GM18502 (cell line): Measurements from ENCODE around the gene MLF2.
"Not testable (repeated sequence)": the region's sequence is repeated elsewhere in the genome, so short reads cannot be mapped to it uniquely, and the experiment has no call there.

Source experiments
- ATAC-seq: cut with Tn5 transposase; IDR thresholded peaks from one replicate; pipeline ENCODE4 v1.9.1; 2021; ENCODE audit warnings: mild to moderate bottlenecking; ENCODE audit not compliant: unreplicated experiment, poor library complexity

MLF2 gene

DNA sequence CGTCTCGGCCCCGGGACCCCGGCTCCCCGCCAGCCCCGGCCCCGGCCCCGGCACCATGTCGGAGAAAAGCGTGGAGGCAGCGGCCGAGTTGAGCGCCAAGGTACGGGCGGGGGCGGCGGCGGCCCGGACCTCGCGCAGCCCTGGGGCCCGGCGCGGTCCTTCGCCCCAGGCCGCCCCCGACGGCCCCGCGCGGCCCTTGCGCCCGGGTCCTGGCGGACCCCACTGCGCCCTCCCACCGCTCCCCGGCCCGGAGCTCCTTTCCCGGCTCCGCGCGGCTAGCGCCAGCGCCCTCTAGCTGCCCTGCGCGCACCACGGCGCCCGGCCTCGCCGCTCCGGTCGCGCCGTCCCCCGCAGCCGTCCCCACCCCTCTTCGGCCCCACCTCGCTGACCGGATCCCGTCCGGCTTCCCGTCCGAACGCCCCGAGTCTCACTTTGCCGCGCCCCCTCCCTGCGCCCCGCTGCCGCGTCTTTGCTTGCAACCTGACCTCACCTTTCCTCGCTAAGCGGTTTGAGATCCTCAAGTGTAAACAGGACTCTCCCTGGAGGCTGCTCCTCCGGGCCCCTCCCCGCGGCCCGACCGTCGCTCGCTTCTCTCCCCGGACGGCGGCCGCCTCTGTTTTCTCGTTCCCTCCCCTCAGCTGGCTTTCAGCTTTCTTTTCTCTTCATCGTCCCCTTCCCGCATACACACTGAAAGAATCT lies 13.9 kb upstream of the MLF2 start:
- peak; percentile 47 for ATAC-seq

DNA sequence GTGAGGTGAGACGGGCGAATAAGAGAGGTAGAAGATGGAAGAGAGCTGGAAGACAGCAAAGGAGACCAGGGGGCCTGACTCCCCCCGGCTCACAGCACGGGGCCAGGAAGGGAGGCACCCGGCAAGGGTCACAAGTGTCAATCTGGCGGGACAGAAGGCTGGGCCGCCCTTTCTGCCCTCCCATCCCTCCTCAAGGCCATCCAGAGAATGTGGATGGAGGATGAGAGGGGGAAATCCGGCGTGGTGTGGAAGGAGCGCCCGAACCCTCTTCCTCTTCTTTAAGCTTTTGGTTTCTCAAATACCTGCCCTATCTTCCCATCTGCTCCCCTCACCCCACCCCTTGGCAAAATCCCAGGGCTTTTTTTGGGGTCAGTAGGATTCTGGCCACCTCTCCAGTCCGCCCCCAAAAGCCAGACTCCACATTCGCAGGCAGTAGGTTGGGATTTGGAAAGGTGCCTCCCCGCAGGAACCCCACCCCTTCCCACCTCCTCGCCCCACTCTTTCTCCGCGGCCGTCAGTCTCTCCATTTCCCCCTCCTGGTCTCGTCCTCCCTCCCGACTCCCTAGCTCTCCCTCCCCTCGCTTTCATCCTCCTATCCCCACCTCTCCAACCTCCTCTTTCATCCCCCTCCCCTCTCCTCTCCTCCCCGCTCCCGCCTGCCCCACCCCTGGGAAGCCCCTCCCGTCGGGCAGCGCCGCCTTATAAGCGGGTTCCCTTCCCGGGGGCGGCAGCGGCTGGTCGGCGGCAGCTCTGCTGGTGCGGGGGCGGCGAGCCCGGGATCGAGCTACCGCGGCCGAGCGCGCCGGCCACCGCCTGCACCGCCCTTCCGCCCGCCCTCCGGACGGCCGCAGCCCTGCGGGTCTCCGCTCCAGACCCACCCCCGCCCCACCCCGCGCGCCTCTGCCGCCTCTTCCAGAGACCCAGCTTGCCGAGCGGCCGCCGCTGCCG lies 13.0 kb upstream of the MLF2 start, which contains the start of gene PTMS:
TSS of gene PTMS (plus strand) at position 730 of the 948 bp plus-strand sequence. CDS start 343 bp downstream, outside the sequence.
- ATAC-seq: peak; percentile 15

DNA sequence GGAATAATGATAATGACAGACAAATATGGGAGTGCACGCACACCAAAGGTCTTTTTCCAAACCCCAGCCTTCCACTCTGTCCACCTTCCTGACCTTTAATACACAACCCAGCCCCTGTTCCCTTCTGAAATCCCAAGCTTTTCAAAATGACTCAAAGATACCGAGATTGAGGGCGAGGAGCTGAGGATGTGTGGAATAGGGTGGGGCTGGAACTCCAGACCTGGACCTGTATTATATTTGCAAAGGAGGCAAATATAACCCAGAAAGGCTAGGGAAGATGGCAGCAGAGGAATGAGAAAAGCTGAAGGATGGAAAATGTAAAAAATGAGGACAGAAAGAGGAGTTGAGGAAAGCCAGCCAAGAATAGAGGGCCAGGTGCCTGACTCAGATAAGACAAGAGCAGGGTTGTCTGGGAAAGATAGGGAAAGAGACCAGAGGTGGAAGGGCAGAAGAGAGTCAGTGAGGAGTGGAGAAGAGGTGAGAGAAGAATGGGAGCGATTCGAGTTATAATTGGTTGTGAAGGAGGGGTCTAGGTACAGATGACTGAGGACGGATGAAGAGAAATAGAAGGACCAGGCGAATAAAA lies 12.2 kb upstream of the MLF2 start:
- no peak for ATAC-seq

DNA sequence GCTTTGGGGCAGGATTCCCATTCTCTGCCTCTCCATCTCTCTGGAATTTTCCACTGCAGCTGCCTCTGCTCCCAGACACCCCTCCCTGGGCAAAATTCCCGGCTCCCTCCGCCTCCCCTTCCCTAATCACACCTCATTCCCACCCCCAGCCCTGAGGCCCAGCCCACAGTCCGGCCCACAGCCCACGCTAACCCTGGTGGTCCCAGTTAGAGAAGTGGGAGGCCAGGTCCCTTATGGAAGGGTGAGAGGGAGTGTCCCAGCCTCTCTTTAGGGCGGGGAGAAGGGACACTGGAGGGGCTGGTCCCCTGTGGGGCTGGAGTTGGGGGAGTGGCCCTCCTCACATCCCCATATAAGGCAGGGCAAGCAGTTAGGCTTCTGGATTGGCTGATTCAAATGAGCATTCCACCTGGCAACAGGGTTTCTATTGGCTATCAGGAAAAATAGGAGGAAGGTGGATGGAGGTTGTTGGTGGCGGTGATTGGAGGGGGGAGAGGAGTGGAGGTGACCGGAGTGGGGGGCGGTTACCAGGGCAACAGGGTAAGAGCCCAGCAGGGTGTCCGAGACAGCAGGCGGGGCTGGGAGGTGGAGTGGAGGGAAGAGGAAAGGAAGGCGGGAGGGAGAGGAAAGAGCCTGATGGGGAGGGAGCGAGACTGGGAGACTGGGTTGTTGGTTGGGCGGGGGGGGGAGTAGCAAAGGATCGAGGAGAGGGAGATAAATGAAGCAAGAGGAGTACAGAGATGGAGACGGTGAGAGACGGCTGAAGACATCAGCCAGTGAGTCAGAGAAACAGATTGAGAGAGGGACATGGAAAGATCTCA lies 11.3 kb upstream of the MLF2 start:
- peak; percentile 85 for ATAC-seq

DNA sequence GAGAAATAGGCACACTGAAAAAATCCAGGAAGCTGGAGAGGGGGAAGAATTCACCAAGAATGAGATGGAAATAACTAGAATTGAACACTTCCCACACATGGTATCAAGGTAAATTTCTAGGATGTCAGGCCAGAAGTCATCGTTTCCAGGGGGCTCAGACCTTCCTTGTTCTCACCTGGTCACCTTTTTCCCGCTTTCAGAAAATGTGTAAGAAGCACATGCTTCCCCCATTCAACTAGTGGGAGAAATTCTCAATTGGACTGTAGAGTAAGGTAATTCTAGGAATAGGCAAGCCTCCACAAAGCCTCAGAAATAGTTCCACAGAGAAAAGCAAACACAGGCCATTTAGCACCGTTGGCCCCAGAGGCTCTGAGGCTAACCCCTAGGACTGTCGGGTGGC lies 10.4 kb upstream of the MLF2 start:
- no peak for ATAC-seq

DNA sequence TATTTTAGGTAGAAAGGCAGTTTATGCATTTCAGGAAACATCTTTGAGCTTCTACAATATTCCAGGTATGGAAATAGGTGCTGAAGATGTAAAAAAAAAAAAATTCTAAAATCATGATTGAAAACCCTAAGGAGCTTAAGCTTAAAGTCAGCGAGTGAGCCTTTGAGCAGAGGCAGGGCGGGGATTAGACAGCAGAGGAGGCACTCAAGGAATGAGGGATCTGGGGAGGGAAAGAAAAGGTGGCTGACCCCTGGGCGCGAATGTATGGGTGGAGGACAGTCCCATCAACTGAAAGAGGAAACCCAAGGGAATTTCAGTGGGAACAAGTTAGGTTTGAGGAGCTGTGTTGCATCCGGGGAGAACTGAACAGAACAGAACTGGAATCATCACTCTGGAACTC lies 6.8 kb upstream of the MLF2 start:
- no peak for ATAC-seq

DNA sequence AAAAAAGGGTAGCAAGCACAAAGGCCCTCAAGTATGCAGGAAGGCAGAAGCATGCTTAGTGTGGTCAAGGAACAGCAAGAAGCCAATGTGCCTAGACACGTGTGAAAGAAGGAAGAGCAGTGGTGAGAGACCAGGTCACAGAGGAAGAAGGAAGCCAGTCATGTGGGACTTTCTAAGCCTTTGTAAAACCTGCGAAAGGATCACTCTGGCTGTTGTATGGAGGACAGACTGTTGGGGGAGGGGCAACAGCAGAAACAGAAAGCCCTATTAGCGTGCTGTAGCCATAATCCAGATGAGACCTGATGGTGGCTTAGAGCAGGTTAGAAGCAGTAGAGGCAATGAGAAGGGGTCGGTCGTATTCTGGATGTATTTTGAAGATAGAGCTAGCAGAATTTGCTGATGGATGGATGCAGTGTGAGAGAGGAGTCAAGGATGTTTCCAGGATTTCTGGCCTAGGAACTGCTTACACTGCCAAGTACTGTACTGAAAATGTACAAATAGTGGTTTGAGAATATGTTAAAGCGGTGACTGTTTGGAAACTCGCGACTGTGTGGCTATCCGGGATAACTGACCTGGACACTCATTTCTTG lies 5.7 kb upstream of the MLF2 start:
- no peak for ATAC-seq

DNA sequence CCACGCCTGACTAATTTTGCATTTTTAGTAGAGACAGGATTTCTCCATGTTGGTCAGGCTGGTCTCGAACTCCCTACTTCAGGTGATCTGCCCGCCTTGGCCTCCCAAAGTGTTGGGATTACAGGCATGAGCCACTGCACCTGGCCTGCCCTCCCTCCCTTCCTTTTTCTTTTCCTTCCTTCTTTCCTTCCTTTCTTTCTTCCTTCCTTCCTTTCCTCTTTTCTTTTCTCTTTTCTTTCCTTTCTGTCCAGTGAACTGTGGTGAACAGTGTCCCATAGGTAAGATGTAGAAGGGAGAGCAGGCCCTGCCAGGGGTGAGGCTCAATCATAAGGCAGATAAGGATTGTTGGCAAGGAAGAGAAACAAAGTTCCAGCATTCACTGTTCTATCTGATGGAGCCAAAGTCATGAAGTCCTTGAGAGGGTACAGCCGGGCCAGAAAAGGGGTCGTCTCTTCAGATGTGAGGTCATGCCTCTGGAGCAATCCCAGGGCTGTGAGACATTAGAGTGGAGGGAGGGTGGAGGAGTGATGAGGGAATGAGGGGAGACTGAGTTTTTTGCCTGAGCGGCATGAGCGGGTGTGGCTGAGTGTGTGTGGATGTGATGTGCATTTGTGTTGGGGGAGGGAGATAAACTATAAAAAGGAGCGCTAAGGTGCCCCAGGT lies 4.2 kb upstream of the MLF2 start:
- ATAC-seq: no peak

DNA sequence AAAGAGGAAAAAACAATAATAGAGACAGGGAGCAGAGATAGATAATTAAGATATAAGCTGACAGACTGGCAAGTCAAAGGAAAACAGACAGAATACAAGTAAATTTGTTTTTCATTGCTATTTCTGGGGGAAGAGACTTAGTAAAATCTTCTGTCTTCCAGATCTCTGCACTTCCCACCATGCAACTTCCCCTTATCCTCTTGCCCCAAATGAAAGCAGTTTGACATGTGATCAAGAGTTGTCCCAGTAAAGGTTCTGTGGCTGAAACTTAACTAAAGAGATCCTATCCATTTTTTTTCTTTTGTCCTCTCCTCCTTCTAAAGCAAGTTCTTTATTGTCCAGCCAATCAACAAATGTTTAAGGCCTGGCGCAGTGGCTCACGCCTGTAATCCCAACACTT lies 1.5 kb upstream of the MLF2 start:
- ATAC-seq: no peak

DNA sequence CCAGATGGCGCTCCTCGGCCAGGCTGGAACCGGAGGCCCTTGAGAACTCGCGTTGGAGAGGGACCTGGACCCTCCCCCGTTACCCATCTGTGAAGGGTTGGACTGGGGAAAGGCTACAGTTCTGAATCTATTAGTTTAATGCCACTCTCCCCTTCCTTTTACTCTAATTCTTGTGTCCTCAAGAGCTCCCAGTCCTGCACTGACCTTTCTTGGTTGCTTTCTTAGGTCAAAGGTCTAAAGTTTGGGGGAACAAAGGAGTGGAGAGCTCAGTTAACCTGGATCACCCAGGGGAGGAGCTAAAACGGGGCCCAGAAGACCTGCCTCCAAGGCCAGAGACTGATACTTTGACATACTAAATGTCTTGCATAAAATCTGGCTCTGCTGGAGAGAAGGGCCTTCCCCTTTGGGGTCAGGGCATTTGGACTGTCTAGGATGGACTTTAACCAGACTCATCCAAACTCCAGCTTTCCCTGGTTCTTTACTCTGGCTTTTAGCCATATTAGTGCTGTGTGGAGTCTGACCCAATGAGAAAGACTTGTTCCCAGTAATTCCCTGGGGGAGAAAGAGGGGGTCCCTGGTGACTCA lies 923 bp upstream of the MLF2 start:
- no peak for ATAC-seq

DNA sequence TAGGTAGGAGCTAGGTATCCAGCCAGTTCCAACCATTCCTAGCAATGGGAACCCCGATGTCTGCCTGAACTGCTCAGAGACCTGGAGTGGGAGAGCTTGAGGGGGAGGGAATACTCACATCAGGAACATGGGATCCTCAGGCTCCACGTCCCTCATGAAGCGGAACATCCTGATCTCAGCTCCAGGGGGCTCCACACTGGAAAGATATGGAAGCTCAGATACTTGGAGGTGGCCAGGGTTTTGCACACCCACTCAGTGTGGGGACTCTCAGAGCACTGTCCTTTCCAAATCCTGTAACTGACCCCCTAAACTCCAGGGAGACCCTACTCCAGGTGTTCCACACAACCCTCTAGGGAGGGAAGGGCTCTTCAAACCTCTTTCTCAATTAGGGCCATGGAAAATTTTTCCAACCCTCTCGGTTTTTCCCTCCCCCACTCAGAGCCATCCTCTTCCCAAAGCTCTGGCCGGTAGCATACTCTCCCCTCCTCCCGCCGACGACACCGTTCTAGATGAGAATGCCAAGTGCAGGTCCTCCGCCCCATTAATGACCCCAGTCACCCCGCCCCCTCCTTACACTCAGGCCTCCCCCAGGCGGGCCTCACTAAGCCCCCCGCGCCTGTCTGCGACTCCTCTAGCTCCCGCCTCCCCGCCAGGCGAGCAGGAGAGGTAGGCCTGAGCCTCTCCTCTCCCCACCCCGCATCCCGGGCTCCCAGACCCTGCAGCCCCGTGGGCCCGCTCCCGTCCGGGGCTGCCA lies 597 bp downstream of the MLF2 start:
- ATAC-seq: no peak

DNA sequence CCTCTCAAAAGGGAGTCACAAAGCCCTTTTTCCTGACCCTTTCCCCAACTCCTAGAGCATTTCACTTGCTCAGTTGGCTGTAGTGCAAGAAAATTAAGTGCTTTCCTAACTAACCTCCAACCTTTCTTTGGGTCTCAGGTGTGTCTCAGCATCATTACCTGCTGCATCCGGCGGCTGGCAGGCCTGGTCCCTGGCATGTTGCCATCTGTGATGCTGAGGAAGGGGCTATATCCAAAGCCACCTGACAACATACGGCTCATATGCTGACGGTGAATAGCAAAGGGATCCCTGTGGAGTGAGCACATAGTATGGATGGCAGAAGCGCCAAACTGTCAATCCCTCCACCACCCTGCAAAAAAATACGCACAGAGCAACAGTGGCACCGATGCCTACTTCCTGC lies 1.2 kb downstream of the MLF2 start:
- no peak for ATAC-seq

DNA sequence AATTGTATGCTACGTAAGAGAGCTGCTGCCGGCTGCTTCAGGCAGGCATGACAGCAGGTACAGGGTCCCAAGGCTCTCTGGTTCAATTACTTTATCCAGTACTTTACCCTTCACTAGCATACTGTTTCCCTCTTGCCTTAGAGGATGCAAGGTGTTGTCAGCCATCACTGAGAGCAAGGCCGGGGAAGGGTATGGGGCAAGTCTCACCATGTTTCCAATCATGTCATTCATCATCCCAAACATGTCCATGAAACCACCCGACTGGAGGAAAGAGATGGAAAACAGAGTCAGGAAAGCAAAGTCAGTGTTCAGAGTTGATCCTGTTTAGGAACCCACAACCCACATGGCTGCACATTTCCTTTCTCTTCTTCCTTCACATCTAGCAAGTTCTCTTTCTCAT lies 2.4 kb downstream of the MLF2 start:
- no peak for ATAC-seq

DNA sequence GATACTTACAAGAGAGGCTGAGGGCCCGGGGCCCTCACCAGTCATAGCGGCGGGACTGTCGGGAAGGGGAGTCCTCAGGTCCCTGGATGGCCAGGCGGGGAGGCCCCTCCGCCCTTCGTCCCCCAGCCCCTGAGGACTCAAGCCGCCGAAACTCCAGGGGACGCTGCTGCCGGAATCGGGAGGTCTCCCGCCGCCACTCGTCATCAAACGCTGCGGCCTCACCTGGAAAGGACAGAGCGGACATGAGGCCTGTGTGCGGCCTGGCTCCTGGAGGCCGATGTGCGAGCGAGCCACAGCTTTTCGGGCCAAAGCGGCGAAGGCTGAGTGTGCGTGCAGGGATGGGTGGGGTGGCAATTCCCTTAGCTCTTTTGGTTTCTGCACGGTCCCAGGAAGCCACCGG lies 4.2 kb downstream of the MLF2 start:
- no peak for ATAC-seq

DNA sequence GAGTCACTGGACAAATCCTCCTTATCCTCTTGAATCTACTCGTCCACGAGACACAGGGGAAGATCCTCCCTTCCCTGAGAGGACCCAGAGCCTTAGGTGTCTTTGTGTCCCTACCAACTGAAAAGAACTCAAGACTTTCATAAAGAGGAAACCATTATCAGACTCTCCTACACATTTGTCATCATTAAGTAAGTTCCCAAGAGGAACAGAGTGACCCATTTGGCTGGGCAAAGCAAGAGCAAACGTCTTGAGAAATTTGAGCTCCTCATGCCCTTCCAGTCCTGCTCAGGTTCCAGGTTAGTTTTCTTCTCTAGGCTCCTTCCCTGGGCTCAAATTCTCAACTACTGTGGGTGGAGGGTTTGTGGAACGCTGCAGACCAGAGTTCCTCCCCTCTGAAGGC lies 5.7 kb downstream of the MLF2 start:
- ATAC-seq: no peak

DNA sequence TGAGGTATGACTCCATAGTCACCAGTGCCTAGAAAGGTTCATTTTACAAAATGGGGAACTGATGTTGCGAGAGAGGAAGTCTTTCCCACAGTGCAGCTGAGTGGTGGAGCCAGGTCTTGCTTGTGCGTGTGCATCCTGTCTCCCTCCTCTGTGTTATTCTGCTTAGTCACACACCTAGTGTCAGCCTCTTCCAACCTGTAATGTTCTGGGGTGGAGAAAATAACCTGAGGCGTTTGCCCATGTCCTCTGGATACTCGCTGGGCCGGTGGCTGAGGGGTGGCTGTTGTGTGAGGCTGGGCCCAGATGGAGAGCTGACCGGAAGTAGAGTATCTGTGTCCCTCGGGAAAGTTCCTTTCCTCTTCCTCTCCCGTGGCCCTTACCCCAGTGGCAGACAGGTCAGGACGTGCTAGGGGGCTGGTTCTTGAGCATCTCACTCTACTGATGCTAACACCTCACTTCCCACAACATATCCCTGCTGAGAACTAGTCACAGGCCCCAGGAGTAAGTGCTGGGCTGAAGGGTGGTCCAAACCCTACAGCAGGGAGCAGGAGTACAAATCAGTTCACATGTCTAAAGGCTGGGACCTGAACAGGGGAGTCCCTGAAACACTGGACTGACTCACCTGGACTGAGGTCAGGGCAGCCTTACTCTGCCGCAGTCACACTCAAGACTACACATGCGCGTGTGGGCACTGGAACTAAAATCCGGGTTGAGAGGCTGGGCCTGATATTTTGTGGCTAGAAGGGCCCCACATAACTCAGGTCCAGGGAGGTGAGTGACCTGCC lies 7.0 kb downstream of the MLF2 start:
- ATAC-seq: no peak

DNA sequence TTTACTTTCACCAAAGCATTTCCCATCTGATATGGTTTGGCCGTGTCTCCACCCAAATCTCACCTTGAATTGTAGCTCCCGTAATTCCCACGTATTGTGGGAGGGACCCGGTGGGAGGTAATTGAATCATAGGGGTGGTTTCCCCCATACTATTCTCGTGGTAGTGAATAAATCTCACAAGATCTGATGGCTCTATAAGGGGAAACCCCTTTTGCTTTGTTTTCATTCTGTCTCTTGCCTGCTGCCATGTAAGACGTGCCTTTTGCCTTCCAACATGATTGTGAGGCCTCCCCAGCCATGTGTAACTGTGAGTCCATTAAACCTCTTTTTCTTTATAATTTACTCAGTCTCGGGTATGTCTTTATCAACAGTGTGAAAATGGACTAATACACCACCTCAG lies 9.6 kb downstream of the MLF2 start:
- ATAC-seq: not testable (repeated sequence)

DNA sequence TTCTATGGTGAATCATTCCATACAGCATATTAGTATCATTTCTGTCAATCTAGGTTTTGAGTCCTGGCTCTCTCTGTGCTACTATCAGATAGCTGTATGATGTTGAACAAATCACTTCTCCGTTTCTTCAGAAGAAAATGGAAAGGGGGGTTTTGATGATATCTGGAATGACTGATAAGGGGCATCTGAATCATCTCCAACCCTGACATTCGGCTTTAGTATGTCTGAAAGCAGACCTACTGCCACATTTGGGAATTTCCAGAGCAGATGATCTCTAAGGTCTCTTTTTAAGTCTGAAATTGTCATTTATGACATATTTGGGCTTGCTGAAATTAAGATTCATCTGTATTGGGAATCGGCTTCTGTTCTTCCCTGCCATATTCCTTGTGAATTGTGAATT lies 10.1 kb downstream of the MLF2 start:
- ATAC-seq: no peak
